GM21423 (cell line): ENCODE results near the gene ATP6V0A1.
"Not testable (repeated sequence)": the region's sequence is repeated elsewhere in the genome, so short reads cannot be mapped to it uniquely, and the experiment has no call there.

Experiments used
- ATAC-seq: cut with Tn5 transposase; IDR thresholded peaks from one replicate; pipeline ENCODE4 v1.9.1; 2021; ENCODE audit warnings: mild to moderate bottlenecking, moderate library complexity; ENCODE audit not compliant: unreplicated experiment

ATP6V0A1 gene

GRCh38 chr17:42431758-42432161 is 26.9 kb upstream of the ATP6V0A1 start:
- ATAC-seq = no peak

- ATAC-seq = no peak
These were observed 22.3 kb upstream of the ATP6V0A1 start for GRCh38 chr17:42436391-42436790.

- ATAC-seq = no peak
These were observed 19.8 kb upstream of the ATP6V0A1 start for GRCh38 chr17:42438600-42439567.

- no peak for ATAC-seq
These were observed 17.1 kb upstream of the ATP6V0A1 start for GRCh38 chr17:42441371-42442195.

- ATAC-seq = no peak
These were observed 16.5 kb upstream of the ATP6V0A1 start for GRCh38 chr17:42442196-42442565.

- not testable (repeated sequence) for ATAC-seq
These were observed 9.5 kb upstream of the ATP6V0A1 start for GRCh38 chr17:42449176-42449575.

- ATAC-seq = not testable (repeated sequence)
These were observed 8.8 kb upstream of the ATP6V0A1 start for GRCh38 chr17:42449838-42450237.

- not testable (repeated sequence) for ATAC-seq
These were observed 7.4 kb upstream of the ATP6V0A1 start for GRCh38 chr17:42451270-42451669.

GRCh38 chr17:42453439-42453838 is 5.2 kb upstream of the ATP6V0A1 start:
- ATAC-seq = no peak

GRCh38 chr17:42454987-42455386 is 3.7 kb upstream of the ATP6V0A1 start:
- not testable (repeated sequence) for ATAC-seq

- no peak for ATAC-seq
These were observed 2.2 kb upstream of the ATP6V0A1 start for GRCh38 chr17:42456223-42457106.

- ATAC-seq = no peak
These were observed 1.4 kb upstream of the ATP6V0A1 start for GRCh38 chr17:42457107-42457792.

- ATAC-seq = no peak
These were observed 650 bp downstream of the ATP6V0A1 start for GRCh38 chr17:42459256-42459800.

GRCh38 chr17:42459801-42460281 is 1.2 kb downstream of the ATP6V0A1 start:
- ATAC-seq = no peak

GRCh38 chr17:42460371-42460770 is 1.7 kb downstream of the ATP6V0A1 start:
- ATAC-seq = no peak

- ATAC-seq = no peak
These were observed 5.3 kb downstream of the ATP6V0A1 start for GRCh38 chr17:42463976-42464400.

- ATAC-seq = no peak
These were observed 9.2 kb downstream of the ATP6V0A1 start for GRCh38 chr17:42467889-42468288.

GRCh38 chr17:42472709-42473521 is 14.2 kb downstream of the ATP6V0A1 start:
- ATAC-seq = no peak

- ATAC-seq = no peak
These were observed 15.6 kb downstream of the ATP6V0A1 start for GRCh38 chr17:42474276-42474675.
